ENCODE measurements around the gene MS4A10. TPM values are rescaled to one million over a fixed set of nuclear protein-coding genes. Genes with fewer than 3 reads are reported as not detected.

The MS4A10 gene
- total RNA-seq, 1 donor from 2014 or later, result not detected

DNA sequence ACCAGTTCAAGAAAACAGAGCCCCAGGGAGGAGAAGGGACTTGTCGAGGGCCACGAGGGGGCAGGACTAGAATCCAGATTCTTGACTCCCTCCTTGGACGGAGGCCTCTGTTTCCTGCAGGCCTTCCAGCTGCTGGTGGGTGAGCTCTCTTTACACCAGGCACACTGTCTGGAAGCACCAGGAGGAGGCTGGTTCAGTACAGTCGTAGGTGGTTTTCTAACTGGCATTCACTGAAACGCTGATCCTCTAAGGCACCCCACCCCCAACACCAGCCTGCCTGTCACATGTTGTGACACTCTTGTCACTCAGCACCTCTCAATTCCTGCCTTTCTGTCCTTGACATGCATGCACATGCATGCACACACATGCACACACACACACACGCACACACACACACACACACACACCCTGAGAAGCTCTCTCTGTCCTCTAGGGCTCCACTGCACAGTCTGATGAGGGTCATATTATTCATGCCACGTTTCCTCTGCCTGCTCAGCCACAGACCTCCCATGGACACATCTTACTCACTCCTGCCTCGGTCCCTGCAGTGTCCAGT is 751 bp downstream of the MS4A10 start:
- Mint-ChIP-seq H3K36me3 (ENCODE audit: low read depth) (no peaks in the 10 kb centered on the region), H3K4me1 (ENCODE audit: low read depth) (peaks cover 46% of the 10 kb centered on the region), H3K27me3 (ENCODE audit: low read depth) (no peaks in the 10 kb centered on the region), H3K27ac (ENCODE audit: unreplicated experiment) (peak overlapping the region; percentile 92), H3K4me3 (ENCODE audit: unreplicated experiment) (no peak overlapping the region), H3K9me3 (ENCODE audit: low read depth) (no peaks in the 10 kb centered on the region)
- DNase-seq (ENCODE audit: low spot score), result peak; percentile 37
- TF ChIP-seq, protein P1, sequence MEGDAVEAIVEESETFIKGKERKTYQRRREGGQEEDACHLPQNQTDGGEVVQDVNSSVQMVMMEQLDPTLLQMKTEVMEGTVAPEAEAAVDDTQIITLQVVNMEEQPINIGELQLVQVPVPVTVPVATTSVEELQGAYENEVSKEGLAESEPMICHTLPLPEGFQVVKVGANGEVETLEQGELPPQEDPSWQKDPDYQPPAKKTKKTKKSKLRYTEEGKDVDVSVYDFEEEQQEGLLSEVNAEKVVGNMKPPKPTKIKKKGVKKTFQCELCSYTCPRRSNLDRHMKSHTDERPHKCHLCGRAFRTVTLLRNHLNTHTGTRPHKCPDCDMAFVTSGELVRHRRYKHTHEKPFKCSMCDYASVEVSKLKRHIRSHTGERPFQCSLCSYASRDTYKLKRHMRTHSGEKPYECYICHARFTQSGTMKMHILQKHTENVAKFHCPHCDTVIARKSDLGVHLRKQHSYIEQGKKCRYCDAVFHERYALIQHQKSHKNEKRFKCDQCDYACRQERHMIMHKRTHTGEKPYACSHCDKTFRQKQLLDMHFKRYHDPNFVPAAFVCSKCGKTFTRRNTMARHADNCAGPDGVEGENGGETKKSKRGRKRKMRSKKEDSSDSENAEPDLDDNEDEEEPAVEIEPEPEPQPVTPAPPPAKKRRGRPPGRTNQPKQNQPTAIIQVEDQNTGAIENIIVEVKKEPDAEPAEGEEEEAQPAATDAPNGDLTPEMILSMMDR (IDR thresholded peaks at IDR 0.05), result peak; percentile 42

DNA sequence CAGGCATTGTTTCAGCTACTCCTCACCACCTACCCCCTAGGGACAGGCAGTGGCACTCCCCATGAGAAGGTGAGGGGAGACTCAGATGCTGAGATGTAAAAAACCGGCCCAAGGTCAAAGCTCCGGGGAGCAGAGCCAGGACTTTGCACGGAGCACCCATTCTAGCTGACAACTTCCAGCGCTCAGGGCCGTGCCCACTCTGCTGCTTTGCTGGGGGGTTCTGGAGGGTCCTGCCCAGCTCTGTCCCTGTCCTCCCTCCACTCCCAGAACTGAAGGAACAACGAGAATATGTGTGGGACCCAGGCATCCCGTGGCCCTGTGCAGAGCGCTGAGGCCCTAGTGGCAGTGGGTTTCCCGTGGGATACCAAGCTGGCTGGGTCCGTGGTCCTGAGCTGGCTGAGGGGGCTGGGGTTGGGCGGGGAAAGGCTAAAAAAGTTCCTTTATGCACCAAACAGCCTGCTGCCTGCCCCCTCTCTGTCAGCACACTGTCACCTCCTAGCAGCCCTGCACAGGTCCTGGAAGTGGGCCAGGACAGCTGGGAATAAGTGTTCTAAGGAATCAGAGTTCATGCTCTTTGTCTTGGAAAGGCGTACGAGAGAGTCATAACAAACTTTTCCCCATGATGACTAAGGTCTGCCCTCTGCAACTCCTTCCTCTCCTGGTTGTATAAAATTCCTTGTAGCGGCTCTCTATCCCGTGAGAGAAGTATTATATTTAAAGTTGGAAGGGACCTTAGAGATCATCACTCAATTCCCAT is 1.9 kb downstream of the MS4A10 start:
- Mint-ChIP-seq H3K27ac (ENCODE audit: unreplicated experiment) (peak overlapping the region; percentile 92), H3K4me1 (ENCODE audit: low read depth) (peaks cover 46% of the 10 kb centered on the region), H3K9me3 (ENCODE audit: low read depth) (peaks cover 4% of the 10 kb centered on the region), H3K36me3 (ENCODE audit: low read depth) (peaks cover 1% of the 10 kb centered on the region), H3K4me3 (ENCODE audit: unreplicated experiment) (no peak overlapping the region), H3K27me3 (ENCODE audit: low read depth) (peaks cover 5% of the 10 kb centered on the region)
- DNase-seq (ENCODE audit: low spot score), result peak; percentile 44
- TF ChIP-seq, protein P1 (IDR thresholded peaks at IDR 0.05), result no peak

DNA sequence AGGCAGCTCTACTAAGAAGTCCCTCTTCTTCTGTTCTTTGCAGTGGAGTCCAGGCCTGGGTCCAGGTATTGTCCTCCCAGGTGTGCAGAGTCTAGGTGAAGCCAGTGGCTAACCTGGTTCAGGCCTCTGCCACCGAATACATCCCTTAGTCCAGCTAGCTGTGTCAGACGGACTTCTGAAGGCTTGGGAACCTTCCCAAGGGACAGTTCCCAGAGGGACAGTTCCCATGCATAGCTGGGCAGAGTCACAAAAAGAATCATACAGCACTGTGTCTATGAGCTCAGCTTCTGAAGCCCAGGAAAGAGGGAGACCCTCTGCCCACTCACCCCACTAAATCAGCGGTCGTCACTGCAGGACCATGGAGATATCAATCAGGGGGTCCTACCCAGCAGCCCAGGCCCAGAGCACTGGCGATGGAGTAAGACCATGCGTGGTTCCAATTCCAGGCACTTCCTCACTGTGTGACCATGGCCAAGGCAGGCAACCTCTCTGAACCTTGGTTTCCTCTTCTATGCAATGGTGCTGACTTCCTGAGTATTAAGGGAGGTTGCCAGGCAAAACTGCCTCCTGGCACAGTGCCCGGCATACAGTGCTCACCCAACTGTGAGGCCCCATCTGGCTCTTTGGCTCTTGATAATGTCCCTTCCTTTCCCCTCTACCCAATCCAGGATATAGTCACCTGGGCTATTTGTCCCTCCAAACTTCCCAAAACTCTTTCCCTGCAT is 3.4 kb downstream of the MS4A10 start:
- Mint-ChIP-seq H3K9me3 (ENCODE audit: low read depth) (peaks cover 4% of the 10 kb centered on the region), H3K27ac (ENCODE audit: unreplicated experiment) (peak overlapping the region; percentile 47), H3K36me3 (ENCODE audit: low read depth) (peaks cover 1% of the 10 kb centered on the region), H3K4me3 (ENCODE audit: unreplicated experiment) (no peak overlapping the region), H3K4me1 (ENCODE audit: low read depth) (peaks cover 46% of the 10 kb centered on the region), H3K27me3 (ENCODE audit: low read depth) (peaks cover 11% of the 10 kb centered on the region)
- TF ChIP-seq, protein P1 (IDR thresholded peaks at IDR 0.05), result no peak
- DNase-seq (ENCODE audit: low spot score), result peak; percentile 43

DNA sequence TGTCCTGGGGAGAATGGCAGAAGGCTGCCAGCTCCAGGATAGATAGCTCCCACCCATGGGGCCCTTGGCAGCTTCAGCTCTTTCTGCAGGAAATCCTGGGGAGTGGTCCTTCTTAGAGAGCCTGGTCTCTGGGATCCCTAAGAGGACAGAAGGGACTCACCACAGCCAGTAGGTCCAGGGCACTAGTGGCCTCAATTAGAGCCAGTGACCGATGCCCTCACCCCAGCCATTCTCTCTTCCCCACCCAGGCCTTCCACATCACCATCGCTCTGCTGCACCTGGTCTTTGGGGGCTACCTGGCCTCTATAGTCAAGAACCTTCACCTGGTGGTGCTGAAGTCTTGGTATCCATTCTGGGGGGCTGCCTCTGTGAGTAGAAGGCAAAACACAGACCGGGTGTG is 5.6 kb downstream of the MS4A10 start:
- peak; percentile 51 for DNase-seq (ENCODE audit: low spot score)
- Mint-ChIP-seq H3K4me1 (ENCODE audit: low read depth) (peaks cover 34% of the 10 kb centered on the region), H3K36me3 (ENCODE audit: low read depth) (peaks cover 1% of the 10 kb centered on the region), H3K27ac (ENCODE audit: unreplicated experiment) (no peak overlapping the region), H3K27me3 (ENCODE audit: low read depth) (peaks cover 11% of the 10 kb centered on the region), H3K4me3 (ENCODE audit: unreplicated experiment) (no peak overlapping the region), H3K9me3 (ENCODE audit: low read depth) (peaks cover 4% of the 10 kb centered on the region)
- TF ChIP-seq, protein P1 (IDR thresholded peaks at IDR 0.05), result no peak

Measured in chondrocyte (in vitro differentiated cells).